Thyroid gland (tissue), 4 donors: ENCODE results near the gene KRTAP19-5.

Experiments
- CTCF ChIP-seq, 6 experiments: fragments of 200-600 bp in 3 of 6; fragments of 450-650 bp in 3 of 6; sonication (generic) in 3 of 6; IDR thresholded peaks; one replicate each; pipeline ENCODE4 v1.5.1; 2016 to 2019; ENCODE audit warnings: antibody characterized with exemption in 6 of 6, mild to moderate bottlenecking in 2 of 6, inconsistent platforms in 1 of 6, moderate library complexity in 1 of 6
- POLR2A ChIP-seq, 2 donors: fragments of 450-650 bp; IDR thresholded peaks; one replicate each; pipeline ENCODE4 v1.6.1; 2017; ENCODE audit warnings: antibody characterized with exemption in 2 of 2, mild to moderate bottlenecking in 2 of 2, moderate library complexity in 1 of 2

GRCh38 chr21:30486180-30486579, 15.8 kb downstream of the KRTAP19-5 start:
- no peak for TF ChIP-seq CTCF (IDR thresholded peaks at IDR 0.05)
- TF ChIP-seq POLR2A (IDR thresholded peaks at IDR 0.05), result no peak
